ACC112 (cell line): Measurements from ENCODE around the gene DDX1.

Experiments used
- H2AFZ ChIP-seq: fragments of 200-600 bp; sonication (generic); one replicate; pipeline ENCODE4 v1.6.0; 2017; ENCODE audit warnings: antibody characterized with exemption, low read length; ENCODE audit not compliant: unreplicated experiment
- H3K27ac ChIP-seq: fragments of 200-600 bp; sonication (generic); 2 replicates; pipeline ENCODE4 v1.5.1; 2014; ENCODE audit warnings: low read depth, mild to moderate bottlenecking, antibody characterized with exemption, low read length, moderate library complexity
- H3K27me3 ChIP-seq: fragments of 200-600 bp; sonication (generic); 2 replicates; pipeline ENCODE4 v1.6.1; 2014; ENCODE audit warnings: mild to moderate bottlenecking, antibody characterized with exemption, low read length, moderate library complexity, mixed read lengths; ENCODE audit not compliant: insufficient read depth
- H3K36me3 ChIP-seq: fragments of 200-600 bp; sonication (generic); 2 replicates; pipeline ENCODE4 v1.6.1; 2016; ENCODE audit warnings: mild to moderate bottlenecking, antibody characterized with exemption, low read length, moderate library complexity, mixed read lengths; ENCODE audit not compliant: insufficient read depth
- H3K4me1 ChIP-seq: fragments of 200-600 bp; sonication (generic); one replicate; pipeline ENCODE4 v1.6.1; 2016; ENCODE audit warnings: low read length, mixed read lengths; ENCODE audit not compliant: insufficient read depth, unreplicated experiment, control insufficient read depth
- H3K4me3 ChIP-seq: fragments of 200-600 bp; sonication (generic); 2 replicates; pipeline ENCODE4 v1.5.1; 2014; ENCODE audit warnings: mild to moderate bottlenecking, low read depth, low read length
- H3K79me2 ChIP-seq: fragments of 200-600 bp; sonication (generic); one replicate; pipeline ENCODE4 v1.6.0; 2016; ENCODE audit warnings: low read length; ENCODE audit not compliant: control insufficient read depth, unreplicated experiment, insufficient read depth

DDX1 gene

GRCh38 chr2:15648593-15649525 is 57.2 kb downstream of the DDX1 start:
- Histone ChIP-seq H3K79me2 (no peaks in the 10 kb centered on the region), H2AFZ (no peak overlapping the region), H3K36me3 (no peaks in the 10 kb centered on the region), H3K4me1 (no peaks in the 10 kb centered on the region), H3K4me3 (no peak overlapping the region), H3K27ac (no peak overlapping the region), H3K27me3 (peaks cover 32% of the 10 kb centered on the region; the same call in 1 of the 2 replicates)

GRCh38 chr2:15649561-15650255 is 58.0 kb downstream of the DDX1 start:
- H3K4me1 ChIP-seq: no peaks in the 10 kb centered on the region
- H2AFZ ChIP-seq: no peak overlapping the region
- no peaks in the 10 kb centered on the region for H3K79me2 ChIP-seq
- H3K27me3 ChIP-seq: peaks cover 30% of the 10 kb centered on the region
- H3K4me3 ChIP-seq: no peak overlapping the region
- H3K36me3 ChIP-seq: no peaks in the 10 kb centered on the region
- no peak overlapping the region for H3K27ac ChIP-seq

- Histone ChIP-seq H3K4me1 (no peaks in the 10 kb centered on the region), H3K4me3 (no peak overlapping the region), H3K36me3 (no peaks in the 10 kb centered on the region), H3K79me2 (no peaks in the 10 kb centered on the region), H3K27ac (no peak overlapping the region), H3K27me3 (peaks cover 28% of the 10 kb centered on the region), H2AFZ (no peak overlapping the region)
These were observed 59.1 kb downstream of the DDX1 start for GRCh38 chr2:15650616-15651366.

GRCh38 chr2:15651367-15651727 is 59.7 kb downstream of the DDX1 start:
- Histone ChIP-seq H3K27me3 (peaks cover 33% of the 10 kb centered on the region), H3K4me1 (no peaks in the 10 kb centered on the region), H3K79me2 (no peaks in the 10 kb centered on the region), H2AFZ (no peak overlapping the region), H3K27ac (no peak overlapping the region), H3K4me3 (no peak overlapping the region), H3K36me3 (no peaks in the 10 kb centered on the region)

GRCh38 chr2:15652252-15652651 is 60.6 kb downstream of the DDX1 start:
- Histone ChIP-seq H2AFZ (no peak overlapping the region), H3K27ac (no peak overlapping the region), H3K27me3 (peaks cover 41% of the 10 kb centered on the region), H3K36me3 (no peaks in the 10 kb centered on the region), H3K4me3 (no peak overlapping the region), H3K4me1 (no peaks in the 10 kb centered on the region), H3K79me2 (no peaks in the 10 kb centered on the region)

GRCh38 chr2:15652801-15653200 is 61.1 kb downstream of the DDX1 start:
- no peak overlapping the region for H3K27ac ChIP-seq
- no peak overlapping the region for H3K4me3 ChIP-seq
- no peaks in the 10 kb centered on the region for H3K79me2 ChIP-seq
- H3K36me3 ChIP-seq: no peaks in the 10 kb centered on the region
- H3K27me3 ChIP-seq: peaks cover 44% of the 10 kb centered on the region
- H3K4me1 ChIP-seq: no peaks in the 10 kb centered on the region
- no peak overlapping the region for H2AFZ ChIP-seq

GRCh38 chr2:15653806-15654726 is 62.4 kb downstream of the DDX1 start:
- Histone ChIP-seq H3K27ac (no peak overlapping the region), H2AFZ (no peak overlapping the region), H3K4me1 (no peaks in the 10 kb centered on the region), H3K79me2 (no peaks in the 10 kb centered on the region), H3K4me3 (no peak overlapping the region), H3K36me3 (no peaks in the 10 kb centered on the region), H3K27me3 (peaks cover 53% of the 10 kb centered on the region)

GRCh38 chr2:15654727-15655073 is 63.0 kb downstream of the DDX1 start:
- H2AFZ ChIP-seq: no peak overlapping the region
- no peak overlapping the region for H3K27ac ChIP-seq
- H3K36me3 ChIP-seq: no peaks in the 10 kb centered on the region
- no peaks in the 10 kb centered on the region for H3K79me2 ChIP-seq
- H3K27me3 ChIP-seq: peaks cover 59% of the 10 kb centered on the region
- H3K4me1 ChIP-seq: no peaks in the 10 kb centered on the region
- H3K4me3 ChIP-seq: no peak overlapping the region

GRCh38 chr2:15655123-15655887 is 63.6 kb downstream of the DDX1 start:
- Histone ChIP-seq H3K36me3 (no peaks in the 10 kb centered on the region), H3K79me2 (no peaks in the 10 kb centered on the region), H3K27ac (no peak overlapping the region), H3K27me3 (peaks cover 60% of the 10 kb centered on the region), H3K4me1 (no peaks in the 10 kb centered on the region), H2AFZ (no peak overlapping the region), H3K4me3 (no peak overlapping the region)
